GM15510 (cell line): ENCODE measurements around the gene TNK2.

ENCODE experiments used
- POLR2A ChIP-seq: IDR thresholded peaks from 3 replicates; pipeline ENCODE4 v1.6.1; 2011; ENCODE audit warnings: borderline replicate concordance; ENCODE audit not compliant: insufficient read length; ENCODE audit errors: extremely low read depth

The TNK2 gene

GRCh38 chr3:195866686-195867511 is 41.5 kb downstream of the TNK2 start:
- TF ChIP-seq POLR2A, result no peak

- no peak for TF ChIP-seq POLR2A
These were observed 42.6 kb downstream of the TNK2 start for GRCh38 chr3:195865752-195866151.

- no peak for TF ChIP-seq POLR2A
These were observed 45.0 kb downstream of the TNK2 start for GRCh38 chr3:195863121-195864061.

GRCh38 chr3:195860456-195860855 is 47.9 kb downstream of the TNK2 start:
- TF ChIP-seq POLR2A, result no peak

GRCh38 chr3:195859846-195860411 is 48.4 kb downstream of the TNK2 start:
- TF ChIP-seq POLR2A, result no peak

GRCh38 chr3:195859061-195859845 is 49.1 kb downstream of the TNK2 start:
- TF ChIP-seq POLR2A, result no peak

GRCh38 chr3:195856410-195857084 is 51.8 kb downstream of the TNK2 start:
- no peak for TF ChIP-seq POLR2A

GRCh38 chr3:195855471-195856409 is 52.6 kb downstream of the TNK2 start:
- TF ChIP-seq POLR2A, result no peak

GRCh38 chr3:195854628-195855294 is 53.6 kb downstream of the TNK2 start:
- TF ChIP-seq POLR2A, result no peak

GRCh38 chr3:195853996-195854395 is 54.4 kb downstream of the TNK2 start:
- TF ChIP-seq POLR2A, result no peak

- TF ChIP-seq POLR2A, result no peak
These were observed 55.3 kb downstream of the TNK2 start for GRCh38 chr3:195853036-195853435.

GRCh38 chr3:195850857-195851543 is 57.4 kb downstream of the TNK2 start:
- TF ChIP-seq POLR2A, result no peak

GRCh38 chr3:195849322-195850074 is 58.9 kb downstream of the TNK2 start:
- no peak for TF ChIP-seq POLR2A
